HG03457 (cell line): ENCODE data around the gene AMD1.
"Not testable (repeated sequence)": the region's sequence is repeated elsewhere in the genome, so short reads cannot be mapped to it uniquely, and the experiment has no call there.

Experiments
- ATAC-seq: cut with Tn5 transposase; IDR thresholded peaks from one replicate; pipeline ENCODE4 v1.9.1; 2021; ENCODE audit warnings: moderate number of reproducible peaks; ENCODE audit not compliant: unreplicated experiment

The AMD1 gene

DNA sequence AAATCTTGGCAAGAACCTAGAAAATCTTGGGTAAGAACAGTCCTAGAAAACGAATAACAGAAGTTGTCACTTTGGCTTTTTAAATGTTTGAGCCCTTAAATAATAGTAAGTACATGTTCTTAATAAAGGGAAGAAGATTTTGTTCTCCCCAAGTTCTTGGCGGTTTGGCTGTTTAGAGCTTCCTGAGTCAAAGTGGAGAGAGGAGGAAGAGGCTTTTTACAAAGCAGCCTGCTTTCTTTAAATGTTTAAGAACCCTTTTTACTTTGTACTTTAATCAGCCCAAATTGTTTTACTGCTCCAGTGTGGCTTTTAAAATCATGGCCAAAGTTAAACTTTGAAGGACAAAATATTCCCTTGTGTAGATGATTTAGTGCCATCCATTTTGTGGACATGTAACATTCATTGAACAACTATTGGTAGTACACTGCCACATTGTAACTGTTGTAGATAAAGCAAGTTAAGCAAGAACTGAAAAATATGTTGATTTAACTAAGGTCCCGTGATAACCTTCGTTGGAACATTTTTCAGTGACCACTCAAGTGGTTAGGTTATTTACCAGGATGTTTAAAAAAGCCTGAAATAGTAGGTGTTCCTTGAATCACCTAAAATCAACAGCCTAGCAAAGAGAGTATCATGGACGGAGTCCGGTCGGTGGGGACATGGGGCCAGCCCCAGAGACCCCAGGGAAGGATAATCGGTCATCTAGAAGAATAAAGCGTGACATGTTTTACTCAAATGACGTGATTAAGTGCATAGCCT is 2.4 kb downstream of the AMD1 start:
- ATAC-seq: no peak

GRCh38 chr6:110877569-110877968 is 3.0 kb downstream of the AMD1 start:
- ATAC-seq: no peak

GRCh38 chr6:110878751-110879522 is 4.4 kb downstream of the AMD1 start:
- ATAC-seq: no peak

DNA sequence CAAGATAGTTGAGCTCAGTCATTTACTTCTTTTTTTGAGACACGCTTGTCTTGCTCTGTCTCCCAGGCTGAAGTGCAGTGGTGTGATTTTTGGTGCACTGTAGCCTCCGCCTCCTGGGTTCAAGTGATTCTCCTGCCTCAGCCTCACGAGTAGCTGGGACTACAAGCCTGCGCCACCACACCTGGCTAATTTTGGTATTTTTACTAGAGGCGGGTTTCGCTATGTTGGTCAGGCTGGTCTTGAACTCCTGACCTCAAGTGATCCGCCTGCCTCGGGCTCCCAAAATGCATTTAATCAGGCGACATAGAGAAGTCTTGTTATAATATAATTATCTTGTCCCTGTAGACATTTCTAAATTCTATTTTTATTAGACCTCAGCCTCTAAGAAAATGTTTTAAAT is 6.1 kb downstream of the AMD1 start:
- ATAC-seq: no peak

GRCh38 chr6:110881546-110882273 is 7.1 kb downstream of the AMD1 start:
- ATAC-seq: no peak

- ATAC-seq: no peak
These were observed 7.7 kb downstream of the AMD1 start for GRCh38 chr6:110882274-110882619.

DNA sequence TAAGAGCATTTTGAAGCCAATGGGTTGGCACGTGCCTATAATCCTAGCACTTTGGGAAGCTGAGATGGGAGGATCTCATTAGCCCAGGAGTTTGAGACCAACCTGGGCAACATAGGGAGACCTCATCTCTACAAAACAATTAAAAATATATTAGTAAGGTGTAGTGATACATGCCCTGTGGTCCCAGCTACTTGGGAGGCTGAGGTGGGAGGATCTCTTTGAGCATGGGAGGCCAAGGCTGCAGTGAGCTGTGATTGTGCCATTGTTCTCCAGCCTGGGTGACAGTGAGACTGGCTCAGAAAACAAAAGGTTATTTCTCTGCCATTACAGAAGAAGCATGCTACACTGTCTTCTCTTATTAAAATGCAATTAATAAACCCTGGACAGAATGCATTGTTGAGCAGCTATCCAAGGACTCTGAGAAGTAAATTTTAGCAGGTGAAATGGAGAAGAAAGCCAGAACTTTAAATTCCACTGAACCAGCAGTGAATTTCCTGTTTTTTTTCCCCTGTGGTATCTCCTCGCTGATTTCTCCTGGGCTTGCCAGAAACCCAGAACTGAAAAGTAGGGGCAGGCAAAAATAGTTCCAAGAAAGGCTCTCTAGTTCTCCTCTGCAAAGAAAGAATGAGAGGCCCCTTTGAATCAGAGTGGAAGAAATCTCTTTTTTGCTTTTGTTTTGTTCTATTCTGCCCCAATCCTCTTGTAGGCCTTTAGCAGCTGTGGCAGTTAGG is 8.4 kb downstream of the AMD1 start:
- ATAC-seq: no peak

DNA sequence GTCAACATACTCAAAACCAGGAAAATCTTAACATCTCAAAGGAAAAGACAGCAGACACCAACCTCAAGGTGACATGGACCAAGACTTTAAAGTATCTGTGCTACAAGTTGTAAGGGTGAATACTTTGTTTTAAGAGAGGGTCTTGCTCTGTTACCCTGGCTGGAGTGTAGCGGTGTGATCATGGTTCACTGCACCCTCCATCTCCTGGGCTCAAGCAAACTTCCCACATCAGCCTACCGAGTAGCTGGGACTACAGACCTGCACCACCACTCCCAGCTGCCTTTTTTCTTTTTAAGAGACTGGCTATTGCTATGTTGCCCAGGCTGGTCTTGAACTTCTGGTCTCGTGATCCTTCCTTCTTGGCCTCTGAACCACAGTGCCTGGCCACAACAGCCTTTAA is 9.7 kb downstream of the AMD1 start:
- no peak for ATAC-seq

- ATAC-seq: no peak
These were observed 10.9 kb downstream of the AMD1 start for GRCh38 chr6:110885526-110885925.

- no peak for ATAC-seq
These were observed 12.1 kb downstream of the AMD1 start for GRCh38 chr6:110886555-110887167.

DNA sequence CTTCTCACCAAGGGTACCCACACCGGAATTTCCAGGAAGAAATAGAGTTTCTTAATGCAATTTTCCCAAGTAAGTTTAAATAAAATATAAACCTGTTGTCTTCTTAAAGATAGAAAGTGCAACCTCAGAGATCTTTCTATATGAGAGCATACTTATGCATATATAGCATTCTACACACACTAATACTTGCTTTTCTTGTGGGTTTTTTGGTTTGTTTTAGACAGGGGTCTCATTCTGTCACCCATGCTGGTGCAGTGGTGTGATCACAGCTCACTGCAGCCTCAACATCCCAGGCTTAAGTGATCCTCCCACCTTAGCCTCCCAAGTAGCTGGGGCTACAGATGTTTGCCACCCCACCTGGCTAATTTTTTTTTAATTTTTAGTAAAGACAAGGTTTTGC is 15.7 kb downstream of the AMD1 start:
- no peak for ATAC-seq

DNA sequence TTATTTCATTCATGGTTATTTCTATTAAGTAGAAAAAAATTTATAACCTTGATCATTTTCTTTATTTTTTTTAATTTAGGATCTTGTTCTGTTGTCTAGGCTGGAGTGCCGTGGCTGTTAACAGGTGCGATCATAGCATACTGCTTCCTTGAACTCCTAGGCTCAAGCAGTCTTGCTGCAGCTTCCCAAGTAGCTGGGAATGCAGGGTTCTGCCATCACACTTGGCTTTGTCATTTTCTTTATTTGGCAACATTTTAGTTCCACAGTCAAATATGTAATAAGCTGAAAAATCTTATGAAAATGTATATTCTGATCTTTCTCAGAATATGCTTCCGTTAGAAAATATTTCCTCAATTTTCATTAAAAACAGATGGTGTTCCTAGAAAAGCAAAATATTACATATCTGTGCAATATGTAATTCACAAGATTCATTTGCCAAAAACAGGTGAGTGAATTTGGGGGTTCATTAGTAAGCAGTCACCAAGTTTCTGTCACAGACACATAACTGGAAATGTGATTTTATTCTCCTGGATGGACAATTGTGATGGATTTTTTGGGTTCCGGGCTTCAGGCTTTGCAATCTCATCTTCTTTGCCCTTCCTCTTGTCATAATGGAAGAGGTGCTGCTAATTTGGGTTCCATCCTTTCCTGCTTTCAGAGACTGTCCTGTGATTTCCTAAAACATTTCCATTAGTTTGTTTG is 21.5 kb downstream of the AMD1 start:
- no peak for ATAC-seq

- no peak for ATAC-seq
These were observed 22.8 kb downstream of the AMD1 start for GRCh38 chr6:110897433-110897832.

DNA sequence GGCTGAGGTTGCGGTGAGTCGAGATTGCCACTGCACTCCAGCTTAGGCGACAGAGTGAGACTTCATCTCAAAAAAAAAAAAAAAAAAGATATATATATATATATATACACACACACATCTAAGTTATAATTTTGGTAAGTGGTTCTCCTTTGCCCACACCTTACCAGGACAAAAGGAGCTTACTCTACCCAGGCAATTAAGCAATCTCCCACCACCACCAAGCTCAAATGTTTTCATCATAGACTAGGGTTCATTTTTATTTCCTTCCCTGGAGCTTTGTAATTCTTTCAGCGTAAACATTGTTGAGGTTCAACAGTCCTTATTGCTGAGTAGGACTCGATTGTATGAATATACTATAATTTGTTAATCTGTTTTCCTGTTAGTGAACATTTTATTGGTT is 23.5 kb downstream of the AMD1 start:
- ATAC-seq: no peak

GRCh38 chr6:110900028-110900598 is 25.5 kb downstream of the AMD1 start:
- ATAC-seq: no peak

GRCh38 chr6:110901601-110902000 is 27.0 kb downstream of the AMD1 start:
- not testable (repeated sequence) for ATAC-seq

DNA sequence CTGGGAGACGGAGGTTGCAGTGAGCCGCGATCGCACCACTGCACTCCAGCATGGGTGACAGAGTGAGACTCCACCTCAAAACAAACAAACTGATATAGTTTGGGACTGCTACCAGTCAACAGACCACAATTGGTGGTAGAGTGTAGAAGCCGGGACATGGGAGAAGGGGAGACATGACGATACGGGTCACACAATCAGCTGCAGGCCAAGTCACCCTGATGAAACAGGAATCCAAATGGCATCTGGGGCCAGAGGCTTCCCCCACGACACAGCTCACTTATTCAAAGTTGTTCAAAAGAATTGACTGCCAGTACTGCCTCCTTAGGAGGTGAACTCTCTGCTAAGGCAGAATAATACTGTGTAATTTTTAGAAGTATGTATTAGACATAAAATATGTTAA is 27.5 kb downstream of the AMD1 start:
- ATAC-seq: no peak

- not testable (repeated sequence) for ATAC-seq
These were observed 31.7 kb downstream of the AMD1 start for GRCh38 chr6:110906273-110906672.

DNA sequence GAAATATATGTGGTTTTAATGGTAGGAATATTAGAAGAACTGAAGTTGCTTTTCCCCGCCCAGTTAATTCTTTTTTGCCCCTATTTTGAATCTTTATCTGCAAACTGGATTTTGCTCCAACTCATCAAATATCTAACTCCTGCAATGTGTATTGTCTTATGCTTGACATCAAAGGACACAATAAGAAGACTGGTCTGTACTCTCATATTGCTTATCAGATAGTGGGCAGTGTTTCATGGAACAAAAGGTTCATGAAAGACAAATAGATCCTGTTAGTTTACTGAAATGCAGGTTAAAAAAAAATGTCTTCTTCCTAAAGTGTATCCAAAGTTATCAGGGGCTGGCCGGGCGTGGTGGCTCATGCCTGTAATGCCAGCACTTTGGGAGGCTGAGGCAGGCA is 56.2 kb downstream of the AMD1 start:
- no peak for ATAC-seq

GRCh38 chr6:110933912-110934311 is 59.3 kb downstream of the AMD1 start:
- ATAC-seq: no peak
